GM12875 (cell line): Measurements from ENCODE around the gene VPREB3.

Source experiments
- H3K4me3 ChIP-seq: one replicate; pipeline ENCODE4 v1.5.1; 2011; ENCODE audit warnings: low read depth, low read length, control low read depth
- TF ChIP-seq, protein P1 (sequence below): IDR thresholded peaks from 2 replicates; pipeline ENCODE4 v1.5.1; 2011; ENCODE audit warnings: low read depth, mild to moderate bottlenecking, control low read depth, inconsistent platforms, low read length, moderate library complexity, borderline replicate concordance; ENCODE audit not compliant: insufficient read depth

VPREB3 gene

DNA sequence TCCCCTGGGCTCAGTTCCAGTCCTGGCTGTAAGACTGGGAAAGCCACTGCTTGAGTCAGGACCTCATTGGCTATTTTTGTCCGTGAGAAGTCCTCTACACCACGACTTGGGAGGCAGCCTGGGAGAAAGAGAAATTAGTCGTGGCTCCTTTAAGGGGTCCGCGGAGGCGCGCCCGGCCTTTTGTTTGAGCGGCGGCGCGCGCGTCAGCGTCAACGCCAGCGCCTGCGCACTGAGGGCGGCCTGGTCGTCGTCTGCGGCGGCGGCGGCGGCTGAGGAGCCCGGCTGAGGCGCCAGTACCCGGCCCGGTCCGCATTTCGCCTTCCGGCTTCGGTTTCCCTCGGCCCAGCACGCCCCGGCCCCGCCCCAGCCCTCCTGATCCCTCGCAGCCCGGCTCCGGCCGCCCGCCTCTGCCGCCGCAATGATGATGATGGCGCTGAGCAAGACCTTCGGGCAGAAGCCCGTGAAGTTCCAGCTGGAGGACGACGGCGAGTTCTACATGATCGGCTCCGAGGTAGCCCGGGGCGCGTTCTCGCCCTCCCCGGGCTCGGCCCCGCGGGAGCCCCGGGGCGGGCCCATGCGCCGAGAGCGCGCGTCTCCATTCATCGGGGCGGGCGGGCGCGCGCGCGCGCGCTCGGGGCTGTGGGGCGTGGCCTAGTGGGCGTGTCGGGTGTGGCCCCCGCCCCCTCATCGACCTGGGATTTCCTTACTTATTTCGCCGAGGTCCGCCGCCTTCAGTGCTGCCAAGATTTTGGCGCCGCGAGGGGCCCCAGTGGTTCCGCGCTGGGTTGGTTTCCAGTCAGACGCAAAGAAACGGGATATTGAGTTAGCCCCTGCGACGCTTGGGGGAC, 32.8 kb upstream of the VPREB3 start, which contains the start of gene SMARCB1:
TSS of gene SMARCB1 (plus strand) at position 215 of the 848 bp plus-strand sequence. CDS start at position 419, 204 bp downstream.
- H3K4me3 ChIP-seq: peak within 1 kb of the TSS; percentile 78
- TF ChIP-seq, protein P1, sequence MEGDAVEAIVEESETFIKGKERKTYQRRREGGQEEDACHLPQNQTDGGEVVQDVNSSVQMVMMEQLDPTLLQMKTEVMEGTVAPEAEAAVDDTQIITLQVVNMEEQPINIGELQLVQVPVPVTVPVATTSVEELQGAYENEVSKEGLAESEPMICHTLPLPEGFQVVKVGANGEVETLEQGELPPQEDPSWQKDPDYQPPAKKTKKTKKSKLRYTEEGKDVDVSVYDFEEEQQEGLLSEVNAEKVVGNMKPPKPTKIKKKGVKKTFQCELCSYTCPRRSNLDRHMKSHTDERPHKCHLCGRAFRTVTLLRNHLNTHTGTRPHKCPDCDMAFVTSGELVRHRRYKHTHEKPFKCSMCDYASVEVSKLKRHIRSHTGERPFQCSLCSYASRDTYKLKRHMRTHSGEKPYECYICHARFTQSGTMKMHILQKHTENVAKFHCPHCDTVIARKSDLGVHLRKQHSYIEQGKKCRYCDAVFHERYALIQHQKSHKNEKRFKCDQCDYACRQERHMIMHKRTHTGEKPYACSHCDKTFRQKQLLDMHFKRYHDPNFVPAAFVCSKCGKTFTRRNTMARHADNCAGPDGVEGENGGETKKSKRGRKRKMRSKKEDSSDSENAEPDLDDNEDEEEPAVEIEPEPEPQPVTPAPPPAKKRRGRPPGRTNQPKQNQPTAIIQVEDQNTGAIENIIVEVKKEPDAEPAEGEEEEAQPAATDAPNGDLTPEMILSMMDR: no peak

DNA sequence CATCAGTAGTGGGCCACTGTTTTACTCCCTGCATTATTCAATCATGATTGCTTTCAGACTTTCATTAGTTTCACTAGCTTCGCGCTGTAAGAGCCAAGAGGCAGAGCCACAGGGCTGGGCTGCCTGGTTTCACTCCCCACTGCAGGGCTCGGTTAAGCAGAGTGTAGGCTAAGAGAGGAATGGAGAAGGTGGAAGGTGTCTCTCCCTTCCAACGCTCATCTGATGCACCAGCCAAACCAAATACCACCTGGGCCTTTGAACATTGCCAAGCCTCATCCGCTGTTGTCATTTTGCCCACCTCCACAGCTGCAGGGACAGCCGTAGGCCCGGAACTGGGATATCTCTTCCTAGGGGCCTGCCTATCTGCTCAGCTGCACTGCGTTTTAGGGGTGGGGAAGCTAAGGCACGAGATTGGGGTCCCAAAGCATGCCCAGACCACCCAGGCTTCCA, 32.1 kb upstream of the VPREB3 start:
- H3K4me3 ChIP-seq: peak overlapping the region; percentile 78
- TF ChIP-seq, protein P1: no peak

DNA sequence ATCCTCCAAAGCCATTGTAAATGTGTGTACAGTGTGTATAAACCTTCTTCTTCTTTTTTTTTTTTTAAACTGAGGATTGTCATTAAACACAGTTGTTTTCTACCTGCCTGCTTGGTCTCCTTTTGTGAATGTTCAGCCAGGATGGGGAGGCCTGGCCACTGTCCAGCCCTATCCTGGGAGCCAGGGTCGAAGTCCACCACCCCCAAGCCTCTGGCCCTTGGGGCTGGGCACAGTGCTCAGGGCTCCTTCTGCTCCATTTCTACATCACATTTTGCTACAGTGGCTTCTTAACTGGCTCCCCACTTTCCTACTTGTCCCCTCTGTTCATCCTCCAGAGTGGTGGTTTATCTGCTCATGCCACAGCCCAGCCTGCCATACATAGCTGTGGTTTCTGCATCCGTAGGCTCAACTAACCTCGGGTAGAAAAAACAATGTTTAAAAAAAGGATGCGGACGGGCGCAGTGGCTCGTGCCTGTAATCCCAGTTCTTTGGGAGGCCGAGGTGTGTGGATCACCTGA, 30.0 kb upstream of the VPREB3 start:
- TF ChIP-seq, protein P1: no peak
- H3K4me3 ChIP-seq: no peak overlapping the region

DNA sequence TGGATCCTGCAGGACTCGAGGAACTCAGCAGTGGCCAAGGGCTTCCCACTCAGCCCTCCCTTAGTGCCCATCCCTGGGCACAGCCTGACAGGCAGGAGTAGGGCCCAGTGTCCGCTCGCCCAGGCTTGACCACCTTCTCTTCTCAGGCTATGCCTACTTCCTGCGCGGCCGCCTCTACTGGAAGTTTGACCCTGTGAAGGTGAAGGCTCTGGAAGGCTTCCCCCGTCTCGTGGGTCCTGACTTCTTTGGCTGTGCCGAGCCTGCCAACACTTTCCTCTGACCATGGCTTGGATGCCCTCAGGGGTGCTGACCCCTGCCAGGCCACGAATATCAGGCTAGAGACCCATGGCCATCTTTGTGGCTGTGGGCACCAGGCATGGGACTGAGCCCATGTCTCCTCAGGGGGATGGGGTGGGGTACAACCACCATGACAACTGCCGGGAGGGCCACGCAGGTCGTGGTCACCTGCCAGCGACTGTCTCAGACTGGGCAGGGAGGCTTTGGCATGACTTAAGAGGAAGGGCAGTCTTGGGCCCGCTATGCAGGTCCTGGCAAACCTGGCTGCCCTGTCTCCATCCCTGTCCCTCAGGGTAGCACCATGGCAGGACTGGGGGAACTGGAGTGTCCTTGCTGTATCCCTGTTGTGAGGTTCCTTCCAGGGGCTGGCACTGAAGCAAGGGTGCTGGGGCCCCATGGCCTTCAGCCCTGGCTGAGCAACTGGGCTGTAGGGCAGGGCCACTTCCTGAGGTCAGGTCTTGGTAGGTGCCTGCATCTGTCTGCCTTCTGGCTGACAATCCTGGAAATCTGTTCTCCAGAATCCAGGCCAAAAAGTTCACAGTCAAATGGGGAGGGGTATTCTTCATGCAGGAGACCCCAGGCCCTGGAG, 29.3 kb upstream of the VPREB3 start:
- TF ChIP-seq, protein P1: no peak
- H3K4me3 ChIP-seq: no peak overlapping the region

DNA sequence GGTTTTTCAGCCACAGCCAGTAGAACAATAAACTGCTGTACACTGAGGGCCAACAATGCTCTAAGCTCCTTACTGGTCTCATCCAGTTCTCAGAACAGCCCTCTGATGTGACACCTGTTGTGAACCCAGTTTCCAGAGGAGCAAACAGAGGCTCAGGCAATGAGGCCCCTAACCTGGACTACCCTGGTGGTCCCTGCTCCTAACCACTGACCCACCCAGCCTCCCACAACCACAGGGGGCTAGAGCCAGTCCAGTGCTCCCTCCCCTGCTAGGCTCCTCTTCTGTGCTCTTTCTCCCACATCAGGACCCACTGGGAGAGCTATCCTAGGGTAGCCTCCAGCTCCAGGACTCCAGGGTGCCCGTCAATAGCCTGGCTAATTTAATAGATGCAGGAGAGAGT, 28.5 kb upstream of the VPREB3 start:
- TF ChIP-seq, protein P1: no peak
- no peak overlapping the region for H3K4me3 ChIP-seq

DNA sequence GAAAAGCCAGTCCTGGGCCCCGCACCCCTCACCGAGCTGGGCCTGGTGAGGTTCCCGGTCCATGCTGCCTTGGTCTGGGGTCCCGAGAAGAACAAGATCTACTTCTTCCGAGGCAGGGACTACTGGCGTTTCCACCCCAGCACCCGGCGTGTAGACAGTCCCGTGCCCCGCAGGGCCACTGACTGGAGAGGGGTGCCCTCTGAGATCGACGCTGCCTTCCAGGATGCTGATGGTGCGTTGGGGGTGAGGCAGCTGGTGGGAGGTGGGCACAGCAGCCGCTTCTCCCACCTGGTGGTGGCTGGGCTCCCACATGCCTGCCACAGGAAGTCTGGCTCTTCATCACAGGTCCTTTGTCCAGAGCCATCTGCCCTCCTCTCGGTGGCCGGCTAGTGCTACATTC, 28.0 kb upstream of the VPREB3 start:
- H3K4me3 ChIP-seq: no peak overlapping the region
- TF ChIP-seq, protein P1: no peak
